NB4 (cell line): Measurements from ENCODE around the gene ZBTB44.

Source experiments
- DNase-seq: peaks from one replicate; pipeline ENCODE4 v3.0.0; 2010; ENCODE audit warnings: low read depth
- H3K4me3 ChIP-seq: one replicate; pipeline ENCODE4 v1.5.1; 2011; ENCODE audit warnings: mild to moderate bottlenecking, low read depth, low read length, moderate library complexity
- MYC ChIP-seq: IDR thresholded peaks from 2 replicates; pipeline ENCODE4 v1.6.1; 2011; ENCODE audit warnings: low read depth, low read length
- POLR2A ChIP-seq: IDR thresholded peaks from 2 replicates; pipeline ENCODE4 v1.6.1; 2011; ENCODE audit warnings: mild to moderate bottlenecking; ENCODE audit not compliant: insufficient read length; ENCODE audit errors: extremely low read depth
- TF ChIP-seq, protein P1 (sequence below): IDR thresholded peaks from one replicate; pipeline ENCODE4 v1.5.1; 2012; ENCODE audit warnings: low read depth, low read length
- TF ChIP-seq, protein P2 (sequence below): IDR thresholded peaks from 2 replicates; pipeline ENCODE4 v1.6.1; 2011; ENCODE audit warnings: low read depth, low read length

Gene ZBTB44

DNA sequence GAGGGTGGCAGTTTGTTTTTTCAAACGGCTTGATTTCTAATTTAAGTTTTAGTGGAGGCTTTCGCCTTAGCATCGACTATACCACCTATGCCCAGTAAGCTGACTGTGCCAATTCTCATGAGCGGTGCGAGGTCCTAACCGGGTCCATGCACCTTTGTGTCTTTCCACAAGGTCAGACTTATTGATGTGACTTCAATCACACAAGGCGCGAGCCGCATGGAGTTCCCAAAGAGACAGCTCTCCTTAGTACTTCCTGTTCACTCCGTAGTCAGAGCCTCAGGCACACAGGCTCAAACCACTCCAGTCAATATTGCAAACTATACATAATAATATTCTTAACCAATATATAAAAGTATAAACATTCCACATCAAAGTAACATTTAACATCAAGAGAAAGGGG is 136.9 kb downstream of the ZBTB44 start:
- TF ChIP-seq, protein P1, sequence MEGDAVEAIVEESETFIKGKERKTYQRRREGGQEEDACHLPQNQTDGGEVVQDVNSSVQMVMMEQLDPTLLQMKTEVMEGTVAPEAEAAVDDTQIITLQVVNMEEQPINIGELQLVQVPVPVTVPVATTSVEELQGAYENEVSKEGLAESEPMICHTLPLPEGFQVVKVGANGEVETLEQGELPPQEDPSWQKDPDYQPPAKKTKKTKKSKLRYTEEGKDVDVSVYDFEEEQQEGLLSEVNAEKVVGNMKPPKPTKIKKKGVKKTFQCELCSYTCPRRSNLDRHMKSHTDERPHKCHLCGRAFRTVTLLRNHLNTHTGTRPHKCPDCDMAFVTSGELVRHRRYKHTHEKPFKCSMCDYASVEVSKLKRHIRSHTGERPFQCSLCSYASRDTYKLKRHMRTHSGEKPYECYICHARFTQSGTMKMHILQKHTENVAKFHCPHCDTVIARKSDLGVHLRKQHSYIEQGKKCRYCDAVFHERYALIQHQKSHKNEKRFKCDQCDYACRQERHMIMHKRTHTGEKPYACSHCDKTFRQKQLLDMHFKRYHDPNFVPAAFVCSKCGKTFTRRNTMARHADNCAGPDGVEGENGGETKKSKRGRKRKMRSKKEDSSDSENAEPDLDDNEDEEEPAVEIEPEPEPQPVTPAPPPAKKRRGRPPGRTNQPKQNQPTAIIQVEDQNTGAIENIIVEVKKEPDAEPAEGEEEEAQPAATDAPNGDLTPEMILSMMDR, result no peak
- TF ChIP-seq, protein P2, sequence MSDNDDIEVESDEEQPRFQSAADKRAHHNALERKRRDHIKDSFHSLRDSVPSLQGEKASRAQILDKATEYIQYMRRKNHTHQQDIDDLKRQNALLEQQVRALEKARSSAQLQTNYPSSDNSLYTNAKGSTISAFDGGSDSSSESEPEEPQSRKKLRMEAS, result no peak
- no peak for TF ChIP-seq MYC
- TF ChIP-seq POLR2A, result no peak
- no peak overlapping the region for H3K4me3 ChIP-seq
- no peak for DNase-seq
